Activated T-helper 1 cell treated with anti-CD3 and anti-CD28 coated beads, Interleukin-12 subunit alpha, Interleukin-12 subunit beta, Interleukin-2, Interleukin-4 antibody, amounts not matched to agents 30 ng/mL and 10 ng/mL and 1 ng/mL, durations not matched to agents 14 hours and 24 hours and 36 hours (primary cell): ENCODE data around the gene ATP5F1E. TPM values are rescaled to one million over a fixed set of nuclear protein-coding genes. Genes with fewer than 3 reads are reported as not detected.
A peak's percentile ranks its signal among the peaks of the same experiment; 100 is the strongest.
"Not testable (repeated sequence)": the region's sequence is repeated elsewhere in the genome, so short reads cannot be mapped to it uniquely, and the experiment has no call there.

ENCODE experiments used
- DNase-seq: peaks from one replicate; pipeline ENCODE4 v3.0.0; 2021; ENCODE audit warnings: low spot score
- H3K27ac Mint-ChIP-seq: one replicate; pipeline ENCODE4 v1.8.0; 2021; ENCODE audit warnings: mild to moderate bottlenecking, mixed read lengths
- H3K27me3 Mint-ChIP-seq: one replicate; pipeline ENCODE4 v1.8.0; 2022; ENCODE audit warnings: mild to moderate bottlenecking, moderate library complexity, mixed read lengths; ENCODE audit not compliant: insufficient read depth
- H3K36me3 Mint-ChIP-seq: one replicate; pipeline ENCODE4 v1.8.0; 2021; ENCODE audit warnings: low read depth, mixed read lengths
- H3K4me1 Mint-ChIP-seq: one replicate; pipeline ENCODE4 v1.8.0; 2021; ENCODE audit warnings: low read depth, mixed read lengths
- H3K4me3 Mint-ChIP-seq: one replicate; pipeline ENCODE4 v1.8.0; 2021; ENCODE audit warnings: mild to moderate bottlenecking, moderate library complexity, mixed read lengths
- H3K9me3 Mint-ChIP-seq: one replicate; pipeline ENCODE4 v1.8.0; 2021; ENCODE audit warnings: mixed read lengths
- intact Hi-C: fragments of 100-400 bp; cut with micrococcal nuclease; formaldehyde crosslinking; loops from one replicate; pipeline ENCODE4 v1.15.1; 2024
- total RNA-seq: library from RNA; stranded (reverse); gene quantifications from 2 replicates; pipeline ENCODE4 v1.2.3, GENCODE V29; 2022

Gene ATP5F1E
- total RNA-seq, 1 donor from 2014 or later = 81.3 TPM

- intact Hi-C loops = loop anchor here (1.0 kb wide), 1 partner anchor 152 kb away; no protein-coding TSS in a partner anchor
- no peaks in the 10 kb centered on the region for H3K9me3 Mint-ChIP-seq
- no peak for DNase-seq
- no peaks in the 10 kb centered on the region for H3K36me3 Mint-ChIP-seq
- H3K27me3 Mint-ChIP-seq = peaks cover 39% of the 10 kb centered on the region
- H3K4me1 Mint-ChIP-seq = no peaks in the 10 kb centered on the region
- no peak overlapping the region for H3K27ac Mint-ChIP-seq
- H3K4me3 Mint-ChIP-seq = no peak overlapping the region
These were observed 23.2 kb upstream of the ATP5F1E start for GRCh38 chr20:59055302-59055701.

- Mint-ChIP-seq H3K27me3 (peaks cover 38% of the 10 kb centered on the region), H3K4me3 (no peak overlapping the region), H3K27ac (no peak overlapping the region), H3K4me1 (peaks cover 11% of the 10 kb centered on the region), H3K36me3 (no peaks in the 10 kb centered on the region), H3K9me3 (no peaks in the 10 kb centered on the region)
- no peak for DNase-seq
- intact Hi-C loops = no loop called here
These were observed 19.6 kb upstream of the ATP5F1E start for GRCh38 chr20:59051666-59052185.

- DNase-seq = no peak
- intact Hi-C loops = no loop called here
- Mint-ChIP-seq H3K27ac (no peak overlapping the region), H3K9me3 (no peaks in the 10 kb centered on the region), H3K27me3 (peaks cover 33% of the 10 kb centered on the region), H3K36me3 (no peaks in the 10 kb centered on the region), H3K4me1 (peaks cover 11% of the 10 kb centered on the region), H3K4me3 (no peak overlapping the region)
These were observed 18.3 kb upstream of the ATP5F1E start for GRCh38 chr20:59050437-59050836.

- DNase-seq = no peak
- peaks cover 17% of the 10 kb centered on the region for H3K27me3 Mint-ChIP-seq
- H3K4me1 Mint-ChIP-seq = peaks cover 14% of the 10 kb centered on the region
- no peak overlapping the region for H3K4me3 Mint-ChIP-seq
- intact Hi-C loops = no loop called here
- no peaks in the 10 kb centered on the region for H3K36me3 Mint-ChIP-seq
- H3K9me3 Mint-ChIP-seq = no peaks in the 10 kb centered on the region
- H3K27ac Mint-ChIP-seq = no peak overlapping the region
These were observed 16.5 kb upstream of the ATP5F1E start for GRCh38 chr20:59048681-59049030.

GRCh38 chr20:59047938-59048680, 16.0 kb upstream of the ATP5F1E start:
- Mint-ChIP-seq H3K36me3 (no peaks in the 10 kb centered on the region), H3K4me3 (no peak overlapping the region), H3K27ac (peak overlapping the region; percentile 49), H3K4me1 (peaks cover 20% of the 10 kb centered on the region), H3K27me3 (peaks cover 16% of the 10 kb centered on the region), H3K9me3 (no peaks in the 10 kb centered on the region)
- intact Hi-C loops = no loop called here
- no peak for DNase-seq

GRCh38 chr20:59046862-59047261, 14.7 kb upstream of the ATP5F1E start:
- intact Hi-C loops = no loop called here
- H3K27me3 Mint-ChIP-seq = peaks cover 13% of the 10 kb centered on the region
- DNase-seq = no peak

GRCh38 chr20:59044796-59045195, 12.7 kb upstream of the ATP5F1E start:
- Mint-ChIP-seq H3K4me1 (peaks cover 35% of the 10 kb centered on the region), H3K4me3 (no peak overlapping the region), H3K27ac (no peak overlapping the region), H3K9me3 (no peaks in the 10 kb centered on the region), H3K36me3 (peaks cover 12% of the 10 kb centered on the region), H3K27me3 (no peaks in the 10 kb centered on the region)
- DNase-seq = no peak
- intact Hi-C loops = no loop called here

More at GRCh38 chr20:59046862-59047261, 14.7 kb upstream of the ATP5F1E start:
- Mint-ChIP-seq H3K9me3 (no peaks in the 10 kb centered on the region), H3K4me3 (no peak overlapping the region), H3K4me1 (peaks cover 21% of the 10 kb centered on the region), H3K27ac (peak overlapping the region; percentile 72), H3K36me3 (no peaks in the 10 kb centered on the region)

GRCh38 chr20:59044295-59044694, 12.2 kb upstream of the ATP5F1E start:
- DNase-seq = no peak
- peaks cover 40% of the 10 kb centered on the region for H3K4me1 Mint-ChIP-seq
- H3K27ac Mint-ChIP-seq = no peak overlapping the region
- peaks cover 15% of the 10 kb centered on the region for H3K36me3 Mint-ChIP-seq
- no peaks in the 10 kb centered on the region for H3K27me3 Mint-ChIP-seq
- no peaks in the 10 kb centered on the region for H3K9me3 Mint-ChIP-seq
- H3K4me3 Mint-ChIP-seq = no peak overlapping the region
- intact Hi-C loops = no loop called here

- H3K27me3 Mint-ChIP-seq = no peaks in the 10 kb centered on the region
- H3K4me1 Mint-ChIP-seq = peaks cover 46% of the 10 kb centered on the region
- intact Hi-C loops = loop anchor here (1.0 to 2.0 kb wide), 3 partner anchors 31 to 655 kb away; partner anchors contain the start of gene VAPB
- peak overlapping the region; percentile 74 for H3K27ac Mint-ChIP-seq
- peak overlapping the region; percentile 79 for H3K4me3 Mint-ChIP-seq
- DNase-seq = no peak
- no peaks in the 10 kb centered on the region for H3K9me3 Mint-ChIP-seq
- peaks cover 20% of the 10 kb centered on the region for H3K36me3 Mint-ChIP-seq
These were observed 11.6 kb upstream of the ATP5F1E start for GRCh38 chr20:59043698-59044097.

- peak overlapping the region; percentile 94 for H3K27ac Mint-ChIP-seq
- H3K27me3 Mint-ChIP-seq = no peaks in the 10 kb centered on the region
- peak; percentile 94 for DNase-seq
- H3K4me1 Mint-ChIP-seq = peaks cover 44% of the 10 kb centered on the region
- H3K9me3 Mint-ChIP-seq = no peaks in the 10 kb centered on the region
- peaks cover 20% of the 10 kb centered on the region for H3K36me3 Mint-ChIP-seq
- peak overlapping the region; percentile 93 for H3K4me3 Mint-ChIP-seq
- intact Hi-C loops = loop anchor here (1.0 to 2.0 kb wide), 6 partner anchors 11 to 654 kb away; partner anchors contain the start of genes ATP5F1E, NELFCD and VAPB
These were observed 10.9 kb upstream of the ATP5F1E start for GRCh38 chr20:59042796-59043631.

GRCh38 chr20:59042151-59042795, 10.1 kb upstream of the ATP5F1E start, which contains the start of gene PRELID3B:
Gene PRELID3B, minus strand, starts transcription at chr20:59042786. Its CDS starts 56 bp downstream, at chr20:59042730.
- H3K27ac Mint-ChIP-seq = peak within 1 kb of the TSS; percentile 94

GRCh38 chr20:59041487-59041886, 9.4 kb upstream of the ATP5F1E start:
- H3K4me1 Mint-ChIP-seq = peaks cover 54% of the 10 kb centered on the region
- DNase-seq, H3K27me3 Mint-ChIP-seq, intact Hi-C loops, H3K9me3 Mint-ChIP-seq: not testable (repeated sequence)
- H3K36me3 Mint-ChIP-seq = peaks cover 31% of the 10 kb centered on the region
- peak overlapping the region; percentile 93 for H3K4me3 Mint-ChIP-seq
- H3K27ac Mint-ChIP-seq = peak overlapping the region; percentile 59

More at GRCh38 chr20:59042151-59042795, 10.1 kb upstream of the ATP5F1E start, which contains the start of gene PRELID3B:
- Mint-ChIP-seq H3K27me3 (no peaks in the 10 kb centered on the region), H3K36me3 (peaks cover 24% of the 10 kb centered on the region), H3K4me1 (peaks cover 47% of the 10 kb centered on the region), H3K4me3 (peak within 1 kb of the TSS; percentile 93), H3K9me3 (no peaks in the 10 kb centered on the region)
- peak; percentile 31 for DNase-seq
- intact Hi-C loops = loop anchor here (1.0 to 2.0 kb wide), 5 partner anchors 10 to 653 kb away; partner anchors contain the start of genes ATP5F1E, NELFCD and VAPB
